ENCODE data around the gene TRIM63. TPM values are rescaled to one million over a fixed set of nuclear protein-coding genes. Genes with fewer than 3 reads are reported as not detected.
A peak's percentile ranks its signal among the peaks of the same experiment; 100 is the strongest.

The TRIM63 gene
- total and polyA plus RNA-seq, 11 donors = 136 to 598 (median 204) TPM

DNA sequence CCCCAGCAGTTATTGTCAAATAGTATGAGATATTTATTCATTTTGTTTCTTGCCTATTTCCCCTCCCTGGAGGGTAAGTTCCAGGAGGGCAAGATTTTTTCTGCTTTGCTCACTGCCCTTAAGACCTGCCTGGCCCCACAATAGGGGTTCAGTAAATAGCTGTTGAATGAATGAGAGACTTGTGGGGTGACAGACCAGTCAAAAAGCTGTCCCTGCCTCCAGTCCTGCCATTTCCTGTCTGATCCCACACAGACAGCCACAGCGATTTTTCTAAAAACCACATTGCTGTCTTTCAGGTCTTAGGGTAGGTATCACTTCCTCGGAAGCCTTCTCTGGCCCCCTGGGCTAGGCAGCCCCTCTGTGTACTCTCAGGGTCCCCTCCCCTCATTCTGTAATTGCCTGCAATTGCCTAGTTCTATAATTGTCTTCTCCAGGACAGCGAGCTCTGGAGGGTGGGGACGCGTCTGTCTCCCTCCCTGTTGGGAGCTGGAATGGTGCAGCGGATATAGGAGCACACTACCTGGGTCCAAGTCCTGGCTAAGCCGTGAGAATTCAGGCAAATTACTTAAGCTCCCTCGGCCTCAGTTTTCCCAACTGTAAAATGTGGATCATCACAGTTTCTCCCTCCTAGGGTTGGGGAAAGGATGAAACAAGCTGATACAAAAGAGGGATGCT lies 47.7 kb downstream of the TRIM63 start:
- H3K36me3 ChIP-seq = no peaks in the 10 kb centered on the region
- H3K4me3 ChIP-seq = peak overlapping the region in 6 of 12 donors; percentile 37 to 59 (median 50)
- intact Hi-C loops (cut with DNase I) = loop anchor here in 1 of 10 donors (5.0 kb wide), 1 partner anchor 138 kb away; the partner anchor contains the start of gene FAM110D
- H3K27me3 ChIP-seq = no peaks in the 10 kb centered on the region
- DNase-seq = peak in 1 of 5 donors; percentile 10
- no peak for ATAC-seq
- peak overlapping the region in 9 of 12 donors; percentile 75 to 98 (median 90) for H3K27ac ChIP-seq
- no peaks in the 10 kb centered on the region for H3K9me3 ChIP-seq
- 46 to 53% (median 48%) methylated on average over 8 of the region's 8 CpGs for WGBS, 4 donors
- peaks cover 0 to 81% (median 31%) of the 10 kb centered on the region in 12 donors for H3K4me1 ChIP-seq
- TF ChIP-seq POLR2A (IDR thresholded peaks at IDR 0.05) (no peak), CTCF (IDR thresholded peaks at IDR 0.05) (no peak)

- Histone ChIP-seq H3K9me3 (no peaks in the 10 kb centered on the region), H3K27ac (peak overlapping the region in 8 of 12 donors; percentile 54 to 98 (median 68)), H3K36me3 (peaks cover 0 to 6% (median 0%) of the 10 kb centered on the region in 9 donors), H3K4me3 (no peak overlapping the region), H3K4me1 (peaks cover 0 to 63% (median 29%) of the 10 kb centered on the region in 12 donors), H3K27me3 (no peaks in the 10 kb centered on the region)
- intact Hi-C loops (cut with DNase I) = no loop called here
- DNase-seq (peak in 2 of 5 donors; percentile 40 to 45), ATAC-seq (peak in 1 of 4 donors; percentile 6)
- no peak for TF ChIP-seq CTCF (IDR thresholded peaks at IDR 0.05)
- no peak for TF ChIP-seq POLR2A (IDR thresholded peaks at IDR 0.05)
- WGBS, 4 donors = 32 to 57% (median 49%) methylated on average over 6 of the region's 6 CpGs
Observed at GRCh38 chr1:26017606-26018005, 49.8 kb downstream of the TRIM63 start.

DNA sequence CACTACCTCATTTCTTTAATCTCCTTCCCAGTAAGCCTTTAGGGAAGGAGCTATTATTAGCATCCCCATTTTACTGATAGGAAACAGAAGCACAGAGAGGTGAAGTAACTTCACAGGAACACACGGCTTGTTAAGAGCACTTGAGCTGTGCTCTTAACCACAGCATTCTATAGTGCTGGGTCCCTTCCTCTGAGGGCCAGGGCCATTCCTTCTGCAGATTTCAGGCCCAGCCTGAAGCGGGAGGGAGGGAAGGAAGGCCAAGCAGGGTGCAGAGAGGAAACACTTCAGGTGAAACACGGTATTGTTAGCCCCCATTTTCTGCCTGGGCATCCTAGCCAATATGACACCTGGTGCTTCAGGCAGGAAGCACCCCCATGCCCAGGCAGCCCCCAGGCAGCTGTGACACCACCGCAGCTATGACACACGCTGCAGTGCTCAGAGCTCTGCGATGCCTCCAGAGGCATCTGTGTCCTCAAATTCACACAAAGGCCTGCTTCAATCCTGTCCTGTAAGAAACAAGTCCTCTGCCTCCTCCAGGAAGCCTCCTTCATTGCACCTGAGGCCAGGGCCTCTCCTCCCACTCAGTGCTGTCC lies 50.4 kb downstream of the TRIM63 start:
- peak overlapping the region in 8 of 12 donors; percentile 52 to 98 (median 66) for H3K27ac ChIP-seq
- TF ChIP-seq POLR2A (IDR thresholded peaks at IDR 0.05) (no peak), CTCF (IDR thresholded peaks at IDR 0.05) (no peak)
- peaks cover 0 to 57% (median 25%) of the 10 kb centered on the region in 12 donors for H3K4me1 ChIP-seq
- intact Hi-C loops (cut with DNase I) = no loop called here
- 57 to 71% (median 62%) methylated on average over 6 of the region's 6 CpGs for WGBS, 4 donors
- DNase-seq = no peak
- peak in 3 of 4 donors; percentile 15 to 32 (median 19) for ATAC-seq
- no peak overlapping the region for H3K4me3 ChIP-seq
- peaks cover 0 to 6% (median 0%) of the 10 kb centered on the region in 9 donors for H3K36me3 ChIP-seq
- H3K27me3 ChIP-seq = no peaks in the 10 kb centered on the region
- no peaks in the 10 kb centered on the region for H3K9me3 ChIP-seq

DNA sequence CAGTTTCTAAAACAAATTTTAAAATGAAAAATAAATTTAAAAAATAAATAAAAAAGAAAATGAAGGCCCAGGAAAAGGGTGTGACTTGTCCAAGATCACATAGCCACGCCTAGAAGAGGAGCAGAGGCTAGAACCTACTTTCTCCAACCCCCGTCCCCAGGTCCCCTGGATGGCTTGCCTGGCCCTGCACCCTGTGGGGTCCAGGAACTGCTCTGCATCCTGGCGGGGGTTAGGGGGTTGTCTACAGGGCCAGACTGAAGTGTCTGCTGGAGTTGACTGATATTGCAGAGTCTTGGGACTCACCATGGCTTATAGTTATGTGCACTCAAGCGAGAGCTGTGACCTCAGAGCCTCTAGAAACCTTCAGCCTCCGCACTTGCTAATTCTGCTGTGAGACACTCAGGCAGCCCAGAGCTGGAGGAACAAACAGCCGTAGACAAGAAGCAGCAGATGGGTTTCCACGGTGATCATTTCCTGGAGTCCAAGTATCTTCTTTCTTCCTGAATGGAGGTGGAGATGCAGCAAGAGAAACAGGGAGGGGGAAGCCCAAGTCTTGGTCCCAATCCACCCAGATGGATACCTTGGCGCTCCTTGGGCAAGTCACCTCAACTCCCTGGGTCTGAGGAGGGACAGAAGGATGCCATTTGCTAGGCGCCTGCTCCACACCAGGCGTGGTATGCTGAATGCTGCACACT lies 51.0 kb downstream of the TRIM63 start:
- DNase-seq (no peak), ATAC-seq (no peak)
- Histone ChIP-seq H3K27me3 (no peaks in the 10 kb centered on the region), H3K36me3 (peaks cover 0 to 6% (median 0%) of the 10 kb centered on the region in 9 donors), H3K9me3 (no peaks in the 10 kb centered on the region), H3K27ac (peak overlapping the region in 8 of 12 donors; percentile 39 to 98 (median 60)), H3K4me3 (no peak overlapping the region), H3K4me1 (peaks cover 0 to 53% (median 22%) of the 10 kb centered on the region in 12 donors)
- TF ChIP-seq CTCF (IDR thresholded peaks at IDR 0.05) (no peak), POLR2A (IDR thresholded peaks at IDR 0.05) (no peak)
- WGBS, 4 donors = 67 to 74% (median 69%) methylated on average over 10 of the region's 10 CpGs
- intact Hi-C loops (cut with DNase I) = no loop called here

All from heart left ventricle (tissue), 16 donors.